ENCODE data around the gene PLXNA2.
A peak's percentile ranks its signal among the peaks of the same experiment; 100 is the strongest.

Gene PLXNA2

DNA sequence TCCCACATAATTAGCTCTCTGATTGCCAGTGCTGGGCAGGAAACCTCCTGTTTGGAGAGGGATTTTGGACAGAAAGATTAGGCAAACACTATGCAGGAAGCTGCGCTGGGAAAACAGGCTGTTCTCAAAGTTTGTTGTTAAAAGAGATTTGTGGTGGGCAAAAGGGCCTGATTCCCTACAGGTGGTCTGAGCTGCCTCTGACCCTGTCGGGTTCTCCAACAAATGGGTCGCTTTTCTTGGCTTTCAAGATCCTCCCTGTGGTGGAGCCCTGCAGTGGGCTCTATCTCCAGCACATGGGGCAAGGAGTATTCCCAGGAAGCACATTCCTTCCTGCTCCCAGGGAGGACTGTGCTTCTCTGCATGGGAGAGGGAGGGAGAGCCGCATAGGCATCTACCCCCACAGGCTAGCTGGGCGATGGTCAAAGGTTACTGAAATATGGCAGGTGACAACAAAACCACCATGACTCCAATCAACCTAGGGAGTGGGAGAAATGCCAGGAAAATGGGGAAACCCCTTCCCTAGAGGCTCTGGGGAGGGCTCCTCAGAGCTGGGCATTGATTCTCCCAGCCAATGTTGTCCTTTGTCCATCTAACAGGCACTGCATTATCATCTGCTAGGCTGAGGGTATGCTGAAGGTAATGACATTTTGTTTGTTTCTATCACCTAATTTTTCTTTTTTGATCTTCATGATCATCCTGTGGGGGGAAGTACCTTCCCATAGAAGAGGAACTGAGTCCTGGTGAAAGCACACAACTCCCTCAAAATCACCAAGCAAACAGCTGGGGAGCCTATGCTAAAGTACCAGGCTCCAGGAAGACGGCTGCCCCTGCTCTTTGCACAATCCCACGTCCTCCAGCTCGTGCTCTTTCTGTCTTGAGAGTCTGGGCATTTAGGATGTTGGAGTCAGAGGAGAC, 85.3 kb downstream of the PLXNA2 start:
- peak in 1 of 2 donors; percentile 17 for DNase-seq

- DNase-seq: no peak
Measured at GRCh38 chr1:208157769-208158168, 86.4 kb downstream of the PLXNA2 start.

- no peak for DNase-seq
Measured at GRCh38 chr1:208156741-208157140, 87.4 kb downstream of the PLXNA2 start.

DNA sequence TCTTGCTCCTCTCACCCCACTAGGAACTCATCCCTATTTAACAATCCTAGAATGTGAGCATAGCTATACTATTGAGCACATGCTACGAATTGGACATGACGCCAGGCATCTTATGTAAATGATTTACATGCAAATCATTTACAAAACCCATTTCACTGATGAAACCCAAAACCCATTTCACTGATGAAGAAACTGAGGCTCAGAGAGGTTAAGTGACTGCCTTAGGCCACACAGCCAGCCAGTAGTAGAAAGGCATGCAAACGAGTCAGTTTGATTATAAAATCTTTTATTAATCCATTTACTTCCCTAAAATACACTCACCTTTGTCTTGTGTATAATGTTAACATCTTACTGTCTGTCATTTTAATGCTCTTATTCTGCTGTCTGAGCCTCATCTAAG, 87.9 kb downstream of the PLXNA2 start:
- no peak for DNase-seq

DNA sequence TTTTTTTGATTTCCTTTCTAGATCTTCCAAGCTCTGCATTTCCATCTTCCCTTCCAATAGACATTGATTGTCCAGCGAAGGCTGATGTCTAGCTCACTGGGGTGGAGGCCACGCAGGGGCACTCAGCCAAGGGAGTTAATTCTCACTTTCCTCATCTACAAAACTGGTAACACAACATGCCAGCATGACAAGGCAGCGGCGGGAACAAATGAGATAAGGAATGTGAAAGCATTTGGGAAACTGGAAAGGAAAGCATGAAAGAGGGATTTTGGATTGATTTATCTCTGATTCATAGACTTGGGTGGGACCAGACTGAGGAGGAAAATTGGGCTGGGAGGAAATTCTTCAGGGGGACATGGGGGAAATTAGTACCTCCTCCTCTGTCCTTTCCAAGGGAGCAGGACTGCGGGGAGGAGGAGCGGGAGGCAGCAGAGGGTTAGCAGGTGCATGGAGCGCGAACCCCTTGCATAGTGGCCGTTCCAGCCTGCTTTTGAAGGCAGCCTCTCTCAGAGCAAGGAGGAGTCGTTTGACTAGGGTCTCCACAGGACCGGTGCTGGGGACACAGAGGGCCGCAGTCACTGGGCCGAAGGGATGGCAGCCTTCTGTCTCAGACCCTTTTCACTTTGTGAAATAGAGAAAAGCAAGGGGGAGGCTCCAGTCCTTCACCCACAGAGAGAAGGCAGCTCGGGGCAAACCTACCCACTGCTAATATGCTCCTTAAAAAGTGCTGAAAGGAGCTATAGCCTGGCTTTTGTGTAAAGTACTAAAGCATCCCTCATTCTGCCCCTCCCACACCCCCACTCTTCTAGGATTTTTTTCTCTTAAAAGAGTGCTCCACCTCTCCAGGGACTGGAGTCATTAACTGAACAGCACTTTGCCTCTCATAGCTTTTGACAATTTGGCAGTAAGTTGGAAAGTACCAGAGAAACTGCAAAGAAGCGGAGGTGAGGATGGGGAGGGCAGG, 89.2 kb downstream of the PLXNA2 start:
- no peak for DNase-seq

GRCh38 chr1:208154040-208154439, 90.1 kb downstream of the PLXNA2 start:
- no peak for DNase-seq

GRCh38 chr1:208153386-208153785, 90.8 kb downstream of the PLXNA2 start:
- no peak for DNase-seq

DNA sequence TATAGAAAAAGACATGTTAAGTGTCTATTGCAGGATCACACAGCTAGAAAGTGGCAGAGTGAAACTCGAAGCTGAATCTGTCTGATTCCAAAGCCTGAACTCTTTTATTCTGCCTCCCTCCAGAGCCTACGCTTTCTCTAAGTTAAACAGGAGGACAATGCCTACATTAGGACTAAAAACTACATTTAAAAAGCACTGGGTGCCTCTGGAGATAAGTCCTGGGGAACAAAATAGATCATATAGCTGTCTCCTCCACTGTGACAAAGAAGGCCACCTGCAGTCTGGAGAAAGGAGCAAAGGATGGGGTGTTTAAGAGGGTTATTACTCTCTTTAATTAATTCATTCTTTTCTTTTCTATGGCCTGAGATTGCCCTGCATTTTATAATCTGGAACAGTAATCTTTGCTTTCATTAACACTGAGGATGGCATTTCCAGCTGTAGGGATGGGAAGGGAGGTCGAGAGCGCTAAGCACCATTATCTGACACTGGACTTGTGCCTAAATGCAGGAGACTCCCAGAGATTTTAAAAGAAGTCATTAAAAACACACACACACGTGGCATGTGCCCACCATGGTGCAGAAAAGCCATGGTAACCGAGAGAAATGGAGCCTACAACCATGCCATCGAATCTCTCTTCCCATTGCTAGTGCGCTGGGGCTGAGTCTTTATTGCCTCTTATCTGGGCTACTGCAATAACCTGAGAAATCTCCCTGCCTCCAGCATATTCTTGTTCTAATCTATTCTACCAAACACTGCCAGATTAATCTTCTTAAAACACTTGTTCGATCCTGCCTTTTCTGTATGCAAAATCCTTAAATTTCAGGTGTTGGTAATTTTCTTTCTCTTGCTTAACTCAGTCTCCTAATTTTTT, 92.2 kb downstream of the PLXNA2 start:
- DNase-seq: no peak

GRCh38 chr1:208150833-208151458, 93.2 kb downstream of the PLXNA2 start:
- DNase-seq: no peak

GRCh38 chr1:208149776-208150514, 94.2 kb downstream of the PLXNA2 start:
- no peak for DNase-seq

DNA sequence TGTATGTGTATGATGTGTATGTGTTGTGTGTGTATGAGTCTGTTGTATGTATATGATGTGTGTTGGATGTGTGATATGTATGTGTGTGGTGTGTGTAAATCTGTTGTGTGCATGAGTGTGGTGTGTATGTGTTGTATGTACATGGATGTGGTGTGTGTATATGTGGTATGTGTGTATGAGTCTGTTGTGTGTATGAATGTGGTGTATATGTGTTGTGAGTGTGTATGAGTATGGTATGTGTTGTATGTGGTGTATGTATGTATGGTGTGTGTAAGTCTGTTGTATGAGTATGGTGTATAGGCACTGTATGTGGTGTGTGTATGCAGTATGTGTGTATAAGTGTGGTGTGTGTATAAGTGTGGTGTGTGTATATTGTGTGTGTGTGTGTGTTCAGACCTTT, 95.0 kb downstream of the PLXNA2 start:
- no peak for DNase-seq

DNA sequence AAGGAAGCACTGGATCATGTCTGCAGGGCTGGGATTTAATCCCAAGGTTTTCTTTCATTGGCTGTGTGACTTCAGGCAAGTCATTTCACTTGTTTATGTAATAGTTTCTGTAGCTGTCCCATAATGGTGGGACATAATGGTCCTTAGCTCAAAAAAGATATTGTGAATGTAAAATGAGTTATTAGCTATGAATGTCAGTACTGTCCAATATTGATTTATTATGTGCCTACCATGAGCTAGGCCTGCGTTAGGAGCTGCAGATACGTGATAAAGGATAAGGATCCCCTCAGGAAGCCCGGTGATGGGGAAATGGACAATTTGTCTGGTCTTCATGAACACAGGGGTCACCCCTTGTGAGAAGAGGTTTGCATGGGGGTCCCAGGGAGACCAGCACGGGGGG, 95.8 kb downstream of the PLXNA2 start:
- no peak for DNase-seq

DNA sequence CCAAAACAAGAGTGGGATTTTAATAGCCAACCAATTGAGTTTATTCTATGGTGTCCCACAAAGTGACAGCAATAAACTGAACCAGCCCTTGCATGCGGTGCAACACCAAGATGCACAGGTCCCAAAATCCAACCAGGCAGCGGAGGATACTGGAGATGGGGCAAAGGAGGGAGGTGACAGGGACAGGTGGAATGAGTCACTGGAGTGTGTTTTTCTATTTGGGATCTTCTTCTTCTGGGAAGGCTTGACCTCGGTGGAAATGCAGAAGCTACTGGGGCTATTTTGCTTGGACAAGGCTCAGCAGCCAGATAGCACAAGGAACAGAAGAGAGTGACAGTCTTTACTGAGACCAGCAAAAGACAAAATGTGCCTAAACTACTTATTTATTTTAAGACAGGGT, 97.5 kb downstream of the PLXNA2 start:
- DNase-seq: no peak

DNA sequence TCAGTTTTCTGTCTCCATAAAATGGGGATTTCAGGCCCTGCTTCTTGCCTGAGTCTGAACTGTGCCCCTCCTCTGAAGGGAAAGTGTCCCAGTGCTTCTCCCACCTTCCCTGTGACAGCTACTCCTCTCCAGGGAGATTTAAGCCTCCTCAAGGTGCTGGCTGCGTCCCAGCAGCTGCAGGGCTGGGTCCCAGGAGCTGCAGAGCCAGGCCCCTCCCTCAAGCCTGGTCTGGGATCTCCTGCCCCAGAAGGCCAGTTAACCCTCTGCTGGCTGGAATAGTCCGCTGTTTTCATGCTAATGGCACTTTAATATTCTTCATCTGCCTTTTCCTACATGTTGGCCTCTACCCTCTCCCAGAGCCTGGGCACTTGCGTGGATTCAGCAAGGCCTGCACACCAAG, 99.0 kb downstream of the PLXNA2 start:
- DNase-seq: no peak

DNA sequence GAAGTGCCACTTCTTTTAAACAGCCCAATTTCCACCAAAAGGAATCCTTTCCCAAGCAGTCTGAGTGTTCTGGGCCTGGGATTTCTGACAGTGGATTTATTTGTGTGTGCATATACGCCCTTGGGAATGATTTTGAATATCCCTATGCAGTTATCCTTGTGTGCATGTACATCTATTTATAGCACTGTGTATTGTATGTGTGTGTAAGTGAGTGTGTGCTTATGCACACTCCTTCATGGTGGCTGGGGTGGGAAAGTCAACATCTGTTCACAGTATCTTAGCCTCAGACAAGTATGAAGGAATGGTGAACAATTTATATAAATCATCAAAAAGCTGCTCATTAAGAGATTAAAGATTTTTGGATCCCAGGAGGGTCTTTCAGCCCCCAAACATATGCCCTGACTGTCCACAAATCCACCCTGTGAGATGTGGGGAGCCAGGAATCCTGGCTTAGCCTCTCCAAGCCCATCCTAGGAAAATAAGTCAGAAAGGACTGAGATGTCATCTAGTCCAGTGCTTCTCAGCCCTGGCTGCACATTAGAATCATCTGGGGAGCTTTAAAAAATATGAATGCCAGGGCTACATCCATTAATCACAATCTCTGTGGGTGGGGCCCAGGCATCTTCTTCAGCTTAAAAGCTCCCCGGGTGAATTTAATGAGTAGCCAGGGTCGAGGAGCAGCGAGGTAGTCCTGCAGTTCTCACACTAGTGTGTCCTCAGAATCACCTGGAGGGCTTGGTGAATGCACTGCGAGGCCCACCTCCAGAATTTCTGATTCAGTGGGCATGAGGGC, 101.4 kb downstream of the PLXNA2 start:
- DNase-seq: no peak

GRCh38 chr1:208141610-208142192, 102.5 kb downstream of the PLXNA2 start:
- no peak for DNase-seq

- peak; percentile 19 to 34 for DNase-seq
Measured at GRCh38 chr1:208139434-208140045, 104.6 kb downstream of the PLXNA2 start.

- no peak for DNase-seq
Measured at GRCh38 chr1:208137193-208137592, 107.0 kb downstream of the PLXNA2 start.

- DNase-seq: no peak
Measured at GRCh38 chr1:208136459-208137182, 107.6 kb downstream of the PLXNA2 start.
